ENCODE measurements around the gene SPNS2. TPM values are rescaled to one million over a fixed set of nuclear protein-coding genes. Genes with fewer than 3 reads are reported as not detected.

The SPNS2 gene
- total RNA-seq, 1 donor, result 0.43 TPM

GRCh38 chr17:4529533-4530152 lies 31.0 kb downstream of the SPNS2 start:
- no peak overlapping the region for H3K4me3 ChIP-seq (ENCODE audit: low read depth, low read length)
- DNase-seq (ENCODE audit: low read depth), result no peak
- no peak for TF ChIP-seq CTCF (IDR thresholded peaks at IDR 0.05; ENCODE audit: insufficient read depth, low read depth, low read length)

- no peak for TF ChIP-seq CTCF (IDR thresholded peaks at IDR 0.05; ENCODE audit: insufficient read depth, low read depth, low read length)
- no peak for DNase-seq (ENCODE audit: low read depth)
- no peak overlapping the region for H3K4me3 ChIP-seq (ENCODE audit: low read depth, low read length)
Measured at GRCh38 chr17:4530799-4531730, 32.4 kb downstream of the SPNS2 start.

- no peak for TF ChIP-seq CTCF (IDR thresholded peaks at IDR 0.05; ENCODE audit: insufficient read depth, low read depth, low read length)
- H3K4me3 ChIP-seq (ENCODE audit: low read depth, low read length), result no peak overlapping the region
Measured at GRCh38 chr17:4531988-4532736, 33.5 kb downstream of the SPNS2 start.

GRCh38 chr17:4532860-4533522 lies 34.3 kb downstream of the SPNS2 start:
- DNase-seq (ENCODE audit: low read depth), result no peak
- no peak for TF ChIP-seq CTCF (IDR thresholded peaks at IDR 0.05; ENCODE audit: insufficient read depth, low read depth, low read length)
- no peak overlapping the region for H3K4me3 ChIP-seq (ENCODE audit: low read depth, low read length)

More at GRCh38 chr17:4531988-4532736, 33.5 kb downstream of the SPNS2 start:
- no peak for DNase-seq (ENCODE audit: low read depth)

GRCh38 chr17:4533523-4534504 lies 35.1 kb downstream of the SPNS2 start:
- no peak for DNase-seq (ENCODE audit: low read depth)
- no peak overlapping the region for H3K4me3 ChIP-seq (ENCODE audit: low read depth, low read length)
- TF ChIP-seq CTCF (IDR thresholded peaks at IDR 0.05; ENCODE audit: insufficient read depth, low read depth, low read length), result no peak
